HepG2 (cell line): ENCODE data around the gene CFAP61. TPM values are rescaled to one million over a fixed set of nuclear protein-coding genes. Genes with fewer than 3 reads are reported as not detected.

ENCODE experiments used
- ATAC-seq: fragments of 200-7000 bp; cut with Tn5 transposase; 3 replicates; pipeline ENCODE4 v1.9.1; 2020; ENCODE audit warnings: mild to moderate bottlenecking, moderate library complexity
- BruUV-seq: library from RNA; stranded (reverse); fragments of 400-500 nt; replicated peaks from 2 replicates; lab custom pipeline; 2021; lab: Mats Ljungman, UMichigan
- CTCF ChIA-PET: fragments of 300-600 bp; formaldehyde crosslinking; extraction: SDS; loops from one replicate; lab custom pipeline; 2021; ENCODE audit warnings: low total read pairs, inconsistent platforms, low intra/inter-chr PET ratio; lab: Yijun Ruan, JAX
- POLR2A ChIA-PET: fragments of 350-600 bp; sonication (Branson Sonifier 250); formaldehyde crosslinking; loops from one replicate; lab custom pipeline; 2020; ENCODE audit warnings: antibody characterized with exemption, inconsistent platforms; lab: Yijun Ruan, JAX
- DNase-seq: peaks from one replicate; pipeline ENCODE4 v3.0.0-alpha.2; 2015; ENCODE audit warnings: low spot score
- FAIRE-seq: peaks from 3 replicates; lab custom pipeline; 2011; peaks lifted over from hg19 to GRCh38; lab: Jason Lieb, UNC
- H2AFZ ChIP-seq: one replicate; pipeline ENCODE4 v1.6.1; 2011; ENCODE audit warnings: low read length, inconsistent platforms
- H3K27ac ChIP-seq: fragments of 300-600 bp; 3 replicates; pipeline ENCODE4 v1.8.0; 2011; ENCODE audit warnings: mixed run types, mild to moderate bottlenecking, mixed read lengths, low read length, inconsistent platforms; ENCODE audit not compliant: insufficient read depth; ENCODE audit errors: extremely low read length
- H3K27me3 ChIP-seq, 2 experiments: fragments of 200-600 bp in 1 of 2; 2 replicates in 1 of 2; 3 replicates in 1 of 2; pipeline versions ENCODE4 v1.6.0 to v1.8.0; 2011; ENCODE audit warnings: low read length in 2 of 2, mild to moderate bottlenecking in 2 of 2, moderate library complexity in 2 of 2, inconsistent platforms in 1 of 2; ENCODE audit not compliant: insufficient read depth in 2 of 2, control insufficient read depth in 1 of 2
- H3K36me3 ChIP-seq, 2 experiments: fragments of 200-600 bp in 1 of 2; replicated peaks in 1 of 2; 2 replicates in 1 of 2; 3 replicates in 1 of 2; pipeline versions ENCODE4 v1.5.1 to v1.8.0; 2011; ENCODE audit warnings: low read length in 2 of 2, inconsistent platforms in 1 of 2; ENCODE audit not compliant: insufficient read depth in 2 of 2, control insufficient read depth in 1 of 2
- H3K4me1 ChIP-seq: 2 replicates; pipeline ENCODE4 v1.5.1; 2012; ENCODE audit warnings: low read length, inconsistent platforms; ENCODE audit not compliant: insufficient read depth
- H3K4me2 ChIP-seq: 2 replicates; pipeline ENCODE4 v1.6.0; 2011; ENCODE audit warnings: low read depth, low read length, inconsistent platforms
- H3K4me3 ChIP-seq, 3 experiments: fragments of 200-600 bp in 1 of 3; sonication (generic), shearing (Covaris generic) in 1 of 3; replicated peaks in 1 of 3; 2 replicates each; pipeline ENCODE4 v1.5.1; 2011 to 2016; ENCODE audit warnings: low read length in 3 of 3, inconsistent platforms in 2 of 3, low read depth in 2 of 3, mild to moderate bottlenecking in 2 of 3, control low read depth in 1 of 3, mixed read lengths in 1 of 3; ENCODE audit not compliant: insufficient read depth in 1 of 3
- H3K79me2 ChIP-seq: one replicate; pipeline ENCODE4 v1.6.1; 2011; ENCODE audit warnings: low read length, inconsistent platforms; ENCODE audit not compliant: insufficient read depth
- H3K9ac ChIP-seq: 2 replicates; pipeline ENCODE4 v1.6.0; 2011; ENCODE audit warnings: mild to moderate bottlenecking, low read depth, low read length, inconsistent platforms; ENCODE audit not compliant: insufficient read depth
- H3K9me3 ChIP-seq: 2 replicates; pipeline ENCODE4 v1.5.1; 2012; ENCODE audit warnings: mild to moderate bottlenecking, low read length
- H4K20me1 ChIP-seq: 2 replicates; pipeline ENCODE4 v1.6.0; 2011; ENCODE audit warnings: inconsistent platforms, mild to moderate bottlenecking, low read length, moderate library complexity; ENCODE audit not compliant: insufficient read depth
- CREB1 ChIP-seq, 2 experiments: fragments of 450-650 bp in 1 of 2; IDR thresholded peaks; 2 replicates each; pipeline ENCODE4 v1.6.1; 2016 to 2017; ENCODE audit warnings: control low read depth in 1 of 2, mild to moderate bottlenecking in 1 of 2, missing compliant biosample characterization in 1 of 2, missing genetic modification characterization in 1 of 2
- PCBP2 ChIP-seq: fragments of 200-400 bp; formaldehyde crosslinking; optimal IDR thresholded peaks from 2 replicates; pipeline ENCODE3; 2018; ENCODE audit warnings: low read length, low read depth; ENCODE audit not compliant: poor library complexity, severe bottlenecking
- SOX13 ChIP-seq, 3 experiments: fragments of 450-650 bp in 1 of 3; sonication (generic) in 1 of 3; formaldehyde crosslinking in 1 of 3; IDR thresholded peaks in 2 of 3; conservative IDR thresholded peaks in 1 of 3; 2 replicates each; pipeline versions ENCODE4 v1.5.0 to v1.6.1; 2016 to 2020; ENCODE audit warnings: antibody characterized with exemption in 1 of 3, mild to moderate bottlenecking in 1 of 3, missing compliant biosample characterization in 1 of 3, missing genetic modification reagents in 1 of 3, moderate library complexity in 1 of 3
- ZNF317 ChIP-seq: sonication (generic); formaldehyde crosslinking; IDR thresholded peaks from 2 replicates; pipeline ENCODE4 v1.5.0; 2020; ENCODE audit warnings: mild to moderate bottlenecking, missing genetic modification reagents
- ZNF432 ChIP-seq: sonication (generic); formaldehyde crosslinking; IDR thresholded peaks from 2 replicates; pipeline ENCODE4 v1.5.0; 2020; ENCODE audit warnings: missing genetic modification reagents, mild to moderate bottlenecking, borderline replicate concordance
- ZNF746 ChIP-seq: sonication (generic); formaldehyde crosslinking; IDR thresholded peaks from 2 replicates; pipeline ENCODE4 v1.8.0; 2022; ENCODE audit warnings: mild to moderate bottlenecking, missing genetic modification reagents
- WGBS: methylation state at CpG from one replicate; pipeline ENCODE4 v1.1.6; 2017; ENCODE audit warnings: low lambda C conversion rate; 5-methylcytosine and 5-hydroxymethylcytosine counted together
- in situ Hi-C: cut with HindIII; loops from 2 replicates; pipeline ENCODE4 v1.10.0; 2017; ENCODE audit warnings: low pct_unique_long_range_greater_than_20kb; ENCODE audit not compliant: extremely low pct_ligation_motif_present
- intact Hi-C: fragments of 100-400 bp; cut with micrococcal nuclease; formaldehyde crosslinking; loops from one replicate; pipeline ENCODE4 v1.10.0; 2022; ENCODE audit not compliant: unreplicated experiment
- polyA plus RNA-seq, 8 experiments: library from polyadenylated mRNA; depleted of rRNA in 3 of 8; stranded (reverse) in 7 of 8; unstranded in 1 of 8; fragments of >200 nt; fragmentation: Illumina TruSeq in 4 of 8; extraction: Trizol in 4 of 8; gene quantifications; 2 replicates each; pipeline versions ENCODE4 v1.2.1 to v1.2.3, GENCODE V29; 2011 to 2016; ENCODE audit warnings: low read depth in 4 of 8, missing spikeins in 1 of 8, mixed read lengths in 1 of 8; ENCODE audit not compliant: insufficient read depth in 1 of 8
- total RNA-seq, 5 experiments: library from RNA; depleted of rRNA; stranded (reverse); fragments of >200 nt; fragmentation: Illumina TruSeq; extraction: Trizol; gene quantifications; 2 replicates each; pipeline ENCODE4 v1.2.3, GENCODE V29; 2016; ENCODE audit warnings: low read depth in 1 of 5
- TF ChIP-seq, protein P1 (sequence below): IDR thresholded peaks from 2 replicates; pipeline ENCODE4 v1.6.1; 2016; ENCODE audit warnings: missing compliant biosample characterization, missing genetic modification reagents, borderline replicate concordance
- TF ChIP-seq, protein P2 (sequence below): sonication (generic); formaldehyde crosslinking; IDR thresholded peaks from 2 replicates; pipeline ENCODE4 v1.4.0; 2020; ENCODE audit warnings: missing genetic modification reagents, borderline replicate concordance

The CFAP61 gene
- total and polyA plus RNA-seq, 2 of the 13 experiments (the other 11 are each of a cell fraction or from before 2014, with no cell fraction given): 0.27 TPM; not detected in 1

DNA sequence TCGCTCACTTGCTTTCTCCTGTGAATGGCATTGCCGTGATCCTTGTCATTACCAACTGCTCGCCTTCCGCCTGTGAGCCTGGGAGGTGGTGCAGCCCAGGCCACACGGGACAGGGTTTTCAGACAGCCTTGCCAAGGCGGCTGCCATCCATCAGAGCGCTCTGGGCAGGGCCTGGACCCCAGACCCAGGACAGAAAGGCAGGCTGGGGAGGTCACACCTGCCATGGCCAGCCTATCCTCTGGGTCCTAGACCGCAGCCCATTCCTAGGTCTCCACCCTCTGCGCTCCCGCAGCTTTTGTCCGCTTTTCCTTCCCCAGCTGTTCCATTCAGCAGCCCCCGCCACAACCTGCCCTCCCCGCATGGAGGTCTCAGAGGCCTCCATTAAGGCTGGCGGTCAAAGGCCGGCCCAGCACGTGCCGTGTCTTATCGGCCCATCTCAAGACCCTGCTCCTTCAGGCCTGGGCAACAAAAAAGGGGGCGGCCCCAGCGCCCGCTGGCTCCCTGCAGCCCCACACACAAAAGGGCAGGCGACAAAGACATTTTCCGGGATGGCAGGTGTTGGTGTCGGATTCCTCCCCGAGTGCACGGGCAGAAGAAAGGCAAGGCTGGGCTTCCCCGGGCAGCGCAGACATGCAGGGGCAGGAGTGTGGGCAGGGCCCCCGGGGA, 343.7 kb downstream of the CFAP61 start:
- DNase-seq (no peak), FAIRE-seq (no peak), ATAC-seq (no peak)
- ChIA-PET CTCF (no interaction called here), POLR2A (no interaction called here)
- H3K4me3 ChIP-seq: no peak overlapping the region
- H2AFZ ChIP-seq: no peak overlapping the region
- H3K79me2 ChIP-seq: no peaks in the 10 kb centered on the region
- H3K4me2 ChIP-seq: no peak overlapping the region
- no peak overlapping the region for H3K27ac ChIP-seq
- intact Hi-C loops: no loop called here
- in situ Hi-C loops: no loop called here
- BruUV-seq: no TSS peak
- WGBS: 96% methylated on average over 26 of the region's 29 CpGs
- TF ChIP-seq ZNF317 (CRISPR knock-in tag) (no peak), ZNF432 (no peak), PCBP2 (no peak), SOX13 (IDR thresholded peaks at IDR 0.05) (no peak), SOX13 (CRISPR knock-in tag; conservative IDR thresholded peaks at IDR 0.05 in 1 of 2, IDR thresholded peaks at IDR 0.05 in 1 of 2) (no peak), ZNF746 (CRISPR knock-in tag) (no peak)
- TF ChIP-seq, protein P1, sequence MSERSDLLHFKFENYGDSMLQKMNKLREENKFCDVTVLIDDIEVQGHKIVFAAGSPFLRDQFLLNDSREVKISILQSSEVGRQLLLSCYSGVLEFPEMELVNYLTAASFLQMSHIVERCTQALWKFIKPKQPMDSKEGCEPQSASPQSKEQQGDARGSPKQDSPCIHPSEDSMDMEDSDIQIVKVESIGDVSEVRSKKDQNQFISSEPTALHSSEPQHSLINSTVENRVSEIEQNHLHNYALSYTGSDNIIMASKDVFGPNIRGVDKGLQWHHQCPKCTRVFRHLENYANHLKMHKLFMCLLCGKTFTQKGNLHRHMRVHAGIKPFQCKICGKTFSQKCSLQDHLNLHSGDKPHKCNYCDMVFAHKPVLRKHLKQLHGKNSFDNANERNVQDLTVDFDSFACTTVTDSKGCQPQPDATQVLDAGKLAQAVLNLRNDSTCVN (CRISPR knock-in tag): no peak
- H3K4me1 ChIP-seq: peaks cover 12% of the 10 kb centered on the region
- no peaks in the 10 kb centered on the region for H3K9me3 ChIP-seq
- H3K9ac ChIP-seq: no peak overlapping the region
- H4K20me1 ChIP-seq: no peaks in the 10 kb centered on the region
- H3K36me3 ChIP-seq: peaks cover 2% of the 10 kb centered on the region in 2 experiments; a peak in 1 of 5 replicates
- no peaks in the 10 kb centered on the region for H3K27me3 ChIP-seq

DNA sequence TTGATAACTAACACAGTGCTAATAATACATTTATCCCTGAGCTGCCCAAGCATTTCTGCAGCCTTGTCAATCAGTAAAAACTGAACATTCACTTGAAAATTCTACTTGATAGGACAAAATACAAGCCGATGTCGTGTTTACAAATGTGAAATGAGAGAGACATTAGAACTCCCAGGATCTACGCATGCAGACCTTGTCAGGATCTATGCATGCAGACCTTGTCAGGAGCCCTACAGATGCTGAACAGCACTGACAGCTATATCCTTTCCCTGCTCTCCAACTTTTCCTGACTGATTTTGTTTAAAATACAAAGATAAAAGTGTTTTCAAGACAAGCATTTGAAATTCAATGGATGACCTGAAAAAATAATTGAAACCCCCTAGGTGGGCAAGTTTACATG, 344.5 kb downstream of the CFAP61 start:
- Histone ChIP-seq H3K27me3 (no peaks in the 10 kb centered on the region), H3K4me1 (peaks cover 12% of the 10 kb centered on the region), H3K36me3 (peaks cover under 1 to 2% of the 10 kb centered on the region in 2 experiments; a peak in 1 of 5 replicates), H3K9me3 (no peaks in the 10 kb centered on the region), H3K4me2 (no peak overlapping the region), H3K4me3 (no peak overlapping the region), H4K20me1 (no peaks in the 10 kb centered on the region), H3K27ac (no peak overlapping the region), H3K79me2 (no peaks in the 10 kb centered on the region), H3K9ac (no peak overlapping the region), H2AFZ (no peak overlapping the region)
- TF ChIP-seq, protein P2, sequence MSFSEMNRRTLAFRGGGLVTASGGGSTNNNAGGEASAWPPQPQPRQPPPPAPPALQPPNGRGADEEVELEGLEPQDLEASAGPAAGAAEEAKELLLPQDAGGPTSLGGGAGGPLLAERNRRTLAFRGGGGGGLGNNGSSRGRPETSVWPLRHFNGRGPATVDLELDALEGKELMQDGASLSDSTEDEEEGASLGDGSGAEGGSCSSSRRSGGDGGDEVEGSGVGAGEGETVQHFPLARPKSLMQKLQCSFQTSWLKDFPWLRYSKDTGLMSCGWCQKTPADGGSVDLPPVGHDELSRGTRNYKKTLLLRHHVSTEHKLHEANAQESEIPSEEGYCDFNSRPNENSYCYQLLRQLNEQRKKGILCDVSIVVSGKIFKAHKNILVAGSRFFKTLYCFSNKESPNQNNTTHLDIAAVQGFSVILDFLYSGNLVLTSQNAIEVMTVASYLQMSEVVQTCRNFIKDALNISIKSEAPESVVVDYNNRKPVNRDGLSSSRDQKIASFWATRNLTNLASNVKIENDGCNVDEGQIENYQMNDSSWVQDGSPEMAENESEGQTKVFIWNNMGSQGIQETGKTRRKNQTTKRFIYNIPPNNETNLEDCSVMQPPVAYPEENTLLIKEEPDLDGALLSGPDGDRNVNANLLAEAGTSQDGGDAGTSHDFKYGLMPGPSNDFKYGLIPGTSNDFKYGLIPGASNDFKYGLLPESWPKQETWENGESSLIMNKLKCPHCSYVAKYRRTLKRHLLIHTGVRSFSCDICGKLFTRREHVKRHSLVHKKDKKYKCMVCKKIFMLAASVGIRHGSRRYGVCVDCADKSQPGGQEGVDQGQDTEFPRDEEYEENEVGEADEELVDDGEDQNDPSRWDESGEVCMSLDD (CRISPR knock-in tag): no peak
- TF ChIP-seq CREB1 (IDR thresholded peaks at IDR 0.05) (no peak), CREB1 (CRISPR knock-in tag; IDR thresholded peaks at IDR 0.05) (no peak)
- intact Hi-C loops (no loop called here), in situ Hi-C loops (no loop called here)
- no TSS peak for BruUV-seq
- 92% methylated on average over 3 of the region's 3 CpGs for WGBS
- FAIRE-seq: peak; percentile 46
- CTCF ChIA-PET: no interaction called here
- no peak for DNase-seq
- ATAC-seq: no peak
- POLR2A ChIA-PET: no interaction called here
